Posterior cingulate gyrus (tissue), 11 donors: ENCODE measurements around the gene METTL22.
A peak's percentile ranks its signal among the peaks of the same experiment; 100 is the strongest.

Experiments used
- DNase-seq, 10 donors: peaks; one replicate each; pipeline versions ENCODE4 v3.0.0 to v3.0.0-alpha.2; 2020 to 2021; ENCODE audit warnings: mixed read lengths in 3 of 10
- intact Hi-C: fragments of 100-400 bp; cut with DNase I; formaldehyde crosslinking; loops from one replicate; pipeline ENCODE4 v1.15.1; 2023

METTL22 gene

DNA sequence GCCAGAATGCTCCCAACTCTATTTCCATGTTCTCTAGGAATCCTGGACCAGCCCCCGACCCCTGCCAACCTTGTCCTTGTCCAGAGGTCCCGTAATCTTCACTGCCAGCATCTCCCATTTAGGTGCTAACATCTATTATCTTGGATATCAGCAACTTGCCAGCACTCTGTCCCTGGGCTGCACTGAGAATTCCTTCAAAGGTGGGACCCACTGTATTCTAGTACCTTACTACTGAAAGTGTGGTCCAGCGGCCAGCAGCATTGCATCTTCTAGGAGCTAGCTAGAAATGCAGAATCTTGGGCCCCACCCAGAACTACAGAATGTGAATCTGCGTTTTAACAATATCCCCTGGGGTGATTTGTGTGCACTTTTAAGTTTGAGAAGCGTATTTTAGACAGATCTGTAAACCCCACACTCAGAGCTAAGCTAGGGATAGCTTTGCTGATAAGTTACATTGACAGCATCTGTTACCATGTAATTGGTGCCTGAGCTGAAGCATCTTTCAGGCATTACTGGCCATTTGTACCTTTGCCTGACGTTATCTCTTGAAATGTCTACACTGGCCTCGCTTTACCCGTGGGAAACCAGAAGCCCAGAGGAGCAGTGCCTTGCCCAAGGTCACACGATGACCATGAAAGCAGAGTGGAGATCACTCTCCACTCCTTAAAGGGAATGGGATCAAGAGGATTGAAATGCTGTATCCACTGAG, 61.2 kb downstream of the METTL22 start:
- no peak for DNase-seq
- intact Hi-C loops: no loop called here

DNA sequence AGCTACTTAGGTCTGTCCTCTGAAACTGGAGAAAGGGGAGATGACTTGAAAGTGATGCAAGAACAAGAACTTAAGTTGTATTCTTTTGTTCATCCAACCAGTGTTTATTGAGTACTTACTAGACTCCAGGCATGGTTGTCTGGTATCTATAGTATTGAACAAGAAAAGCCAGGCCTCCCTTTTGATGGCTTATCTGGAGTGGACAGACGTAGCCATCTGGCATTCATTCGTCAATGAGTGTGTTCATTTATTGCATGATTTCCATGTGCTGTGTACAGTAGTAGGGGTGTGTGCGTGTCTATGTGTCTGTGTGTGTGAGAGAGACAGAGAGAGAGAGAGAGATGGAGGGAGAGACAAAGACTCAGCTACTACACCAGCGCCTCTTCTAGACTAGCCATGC, 62.1 kb downstream of the METTL22 start:
- DNase-seq: no peak
- intact Hi-C loops: no loop called here

DNA sequence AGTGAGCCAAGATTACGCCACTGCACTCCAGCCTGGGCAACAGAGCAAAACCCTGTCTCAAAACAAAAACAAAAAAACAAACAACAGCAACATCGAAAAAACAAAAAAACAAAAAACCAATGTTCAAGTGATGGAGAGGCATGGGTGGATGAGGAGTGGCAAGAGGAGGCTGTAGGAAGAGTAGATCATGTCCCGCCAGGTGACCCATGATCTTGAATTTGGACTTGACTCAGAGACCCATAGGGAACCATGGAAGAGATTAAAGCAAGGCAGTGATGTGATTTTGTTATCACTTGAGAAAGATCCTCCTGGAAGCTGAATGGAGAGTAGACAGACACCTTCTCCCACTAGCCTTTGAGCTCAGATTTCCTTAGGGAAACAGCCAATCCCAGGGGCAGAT, 64.1 kb downstream of the METTL22 start:
- DNase-seq: no peak
- intact Hi-C loops: no loop called here

DNA sequence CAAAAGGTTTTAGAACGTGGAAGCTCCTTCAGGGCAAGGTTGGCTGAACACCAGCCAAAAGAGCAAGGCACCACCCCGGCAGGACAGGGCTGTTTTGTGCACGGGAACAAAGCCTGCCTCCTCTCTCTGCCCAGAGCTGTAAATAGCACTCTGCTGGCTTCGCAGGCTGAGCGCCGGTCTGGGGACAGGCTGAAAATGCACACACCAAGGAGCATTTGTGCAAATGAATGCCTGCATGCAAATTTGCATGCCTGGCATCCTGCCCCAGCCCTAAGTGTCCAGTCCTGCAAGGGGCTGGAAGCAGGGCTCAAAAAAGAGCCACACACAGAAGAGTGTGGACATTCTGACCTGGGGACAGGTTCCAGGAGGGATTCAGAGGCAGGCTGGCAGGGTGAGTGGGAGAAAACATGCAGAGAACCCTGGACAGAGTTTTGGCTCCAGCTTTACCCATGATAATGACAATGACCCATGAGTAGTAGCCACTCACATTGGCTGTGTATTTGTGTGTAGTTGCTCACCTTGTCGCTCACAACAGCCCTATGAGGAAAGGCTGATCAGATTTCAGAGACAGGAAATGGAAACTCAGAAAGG, 64.6 kb downstream of the METTL22 start:
- peak; percentile 27 to 93 (median 65) for DNase-seq
- intact Hi-C loops: no loop called here

DNA sequence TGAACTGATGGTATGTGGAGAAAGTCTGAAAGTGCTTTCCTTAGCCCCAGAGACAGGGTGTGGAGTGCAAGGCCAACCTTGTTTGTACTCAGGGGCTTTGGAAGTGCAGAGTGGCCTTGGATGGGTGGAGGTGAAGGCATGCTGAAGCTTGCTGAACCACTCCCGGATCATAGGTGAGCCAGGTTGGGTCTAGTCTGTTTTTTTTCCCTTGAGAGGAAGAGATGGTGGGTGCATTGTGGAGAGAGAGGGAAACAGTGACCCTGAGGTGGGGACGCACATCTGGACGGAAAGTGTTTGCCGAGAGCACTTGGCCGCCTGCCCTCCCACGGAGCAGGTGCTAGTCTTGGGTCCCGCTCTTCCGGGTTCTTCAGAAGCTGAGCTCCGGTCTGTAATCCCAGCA, 65.4 kb downstream of the METTL22 start:
- DNase-seq: no peak
- intact Hi-C loops: no loop called here

DNA sequence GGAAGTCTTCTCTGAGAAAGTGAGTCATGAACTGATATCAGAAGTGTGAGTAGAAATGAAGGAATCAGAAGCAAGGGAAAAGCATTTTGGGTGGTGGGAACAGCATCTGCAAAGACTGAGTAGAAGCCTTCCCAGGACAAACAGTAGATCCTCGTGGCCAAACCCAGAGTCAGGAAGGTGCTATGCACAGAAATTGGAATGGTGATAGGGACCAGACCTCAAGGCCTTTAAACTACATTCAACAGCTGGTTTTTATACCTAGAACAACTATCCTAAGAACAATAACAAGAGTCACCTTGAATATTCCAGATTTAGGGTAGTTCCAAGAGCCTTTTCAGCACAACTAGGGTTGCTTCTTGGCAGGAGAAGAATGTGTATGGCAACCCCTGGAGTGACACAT, 68.2 kb downstream of the METTL22 start:
- no peak for DNase-seq
- intact Hi-C loops: no loop called here

DNA sequence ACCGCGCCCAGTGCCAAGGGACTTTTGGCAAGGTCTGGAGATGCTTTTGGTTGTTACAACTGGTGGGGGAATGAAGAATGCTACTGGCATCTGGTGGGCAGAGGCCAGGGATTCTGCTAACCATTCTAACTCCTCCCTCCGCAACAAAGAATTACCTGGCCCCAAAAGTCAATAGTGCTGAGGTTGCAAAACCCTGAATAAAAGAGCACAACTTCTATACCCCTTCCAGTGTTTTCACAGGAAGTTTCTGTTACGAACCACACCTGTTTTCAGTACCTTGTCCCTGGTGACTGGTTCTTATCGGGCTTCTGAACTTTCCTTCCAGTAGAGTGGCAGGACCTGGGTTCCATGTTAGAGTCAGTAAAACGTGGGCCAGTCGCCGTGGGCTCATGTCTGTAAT, 70.2 kb downstream of the METTL22 start:
- intact Hi-C loops: no loop called here
- no peak for DNase-seq

DNA sequence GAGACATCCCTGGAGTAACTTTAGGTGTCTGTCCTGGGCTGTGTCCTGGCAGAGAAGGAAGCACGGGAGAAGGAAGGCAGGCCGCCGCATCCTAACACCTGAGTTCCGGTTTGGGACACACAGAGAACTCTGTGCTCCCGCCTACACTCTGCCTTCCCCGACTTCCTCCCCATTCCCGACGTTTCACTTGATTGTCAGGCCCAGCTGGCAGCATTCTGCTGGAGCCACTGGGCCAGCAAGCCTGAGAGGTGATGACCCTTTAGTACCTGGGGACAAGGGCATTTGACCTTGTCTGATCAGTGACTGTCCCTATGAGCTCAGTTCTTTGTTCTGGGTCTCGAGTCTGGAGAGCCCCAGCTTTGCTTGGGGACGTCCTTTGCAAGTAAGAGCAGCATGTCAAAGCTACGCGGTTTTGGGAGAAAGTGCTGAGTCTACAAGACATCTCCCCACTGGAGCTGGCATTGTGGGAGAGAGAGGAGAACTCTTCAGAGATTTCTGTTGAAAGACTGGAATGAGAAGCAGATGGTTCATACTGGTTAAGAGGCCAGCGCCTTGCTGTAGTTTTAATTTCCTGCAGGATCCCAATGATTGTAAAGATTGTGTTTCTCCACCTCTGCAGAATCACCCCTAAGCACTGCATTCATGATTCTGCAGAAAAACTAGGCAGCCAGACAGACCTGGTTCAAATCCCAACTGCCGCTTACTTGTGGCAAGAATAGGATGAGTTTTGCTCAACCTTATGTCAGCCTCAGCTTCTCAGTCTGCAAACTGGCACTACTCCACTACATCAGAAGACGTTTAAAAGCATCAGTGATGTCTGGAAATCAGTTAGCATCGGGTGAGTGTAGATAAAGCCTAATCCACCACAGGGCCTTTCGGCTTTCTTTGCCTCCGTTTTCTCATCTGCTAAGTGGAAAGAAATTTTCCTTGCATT, 73.6 kb downstream of the METTL22 start:
- intact Hi-C loops: no loop called here
- no peak for DNase-seq

DNA sequence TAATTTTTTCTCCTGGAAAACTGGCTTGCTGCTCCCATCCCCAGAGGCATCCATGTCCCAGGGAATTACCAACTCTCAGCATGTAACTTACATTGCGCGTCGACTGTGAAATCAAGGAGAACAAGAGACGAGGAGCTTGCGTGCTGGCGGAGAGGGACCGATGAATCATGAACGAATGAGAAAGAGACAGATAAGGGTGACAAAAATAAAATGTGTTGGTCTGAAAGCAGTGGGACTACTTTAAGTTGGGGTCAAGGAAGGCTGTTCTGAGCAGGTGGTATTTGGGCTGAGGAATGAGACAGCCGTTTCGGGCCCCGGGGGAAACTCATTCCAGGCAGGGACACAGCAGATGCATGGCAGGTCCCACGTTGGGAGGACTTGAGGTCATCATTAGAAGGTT, 75.4 kb downstream of the METTL22 start:
- intact Hi-C loops: no loop called here
- DNase-seq: no peak

DNA sequence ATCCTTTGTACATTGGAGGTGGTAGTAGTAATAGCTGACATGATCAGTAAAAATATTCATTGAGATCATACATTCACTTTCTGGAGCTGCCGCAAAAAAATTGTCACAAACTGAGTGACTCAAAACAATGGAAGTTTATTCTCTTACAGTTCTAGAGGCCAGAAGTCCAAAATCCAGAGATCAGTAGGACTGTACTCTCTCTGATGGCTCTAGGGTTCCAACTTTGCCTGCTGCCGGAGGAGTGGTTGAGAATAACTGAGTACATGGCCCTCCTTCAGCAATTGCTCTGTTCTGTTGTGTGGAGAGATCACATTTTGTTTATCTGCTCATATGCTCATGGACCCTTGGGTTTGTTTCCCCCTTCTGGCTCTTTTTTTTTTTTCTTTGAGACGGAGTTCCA, 76.5 kb downstream of the METTL22 start:
- intact Hi-C loops: no loop called here

More for the DNA sequence above, 76.5 kb downstream of the METTL22 start:
- no peak for DNase-seq
